ENCODE results near the gene EDN1. TPM values are rescaled to one million over a fixed set of nuclear protein-coding genes. Genes with fewer than 3 reads are reported as not detected.

EDN1 gene
- total RNA-seq, 1 experiment from 2014 or later: 25.6 TPM

- H4K20me1 ChIP-seq (ENCODE audit: low read length): no peaks in the 10 kb centered on the region
- ATAC-seq (peak; percentile 75), DNase-seq (peak; percentile 73)
- no peaks in the 10 kb centered on the region for H3K9me2 ChIP-seq (replicated peaks; ENCODE audit: low read length)
- peak overlapping the region; percentile 17; the same call in 1 of the 2 replicates for H3K4me3 ChIP-seq (ENCODE audit: low read length)
- no peak overlapping the region for H2AFZ ChIP-seq (ENCODE audit: low read length)
- H3K9me3 ChIP-seq (ENCODE audit: low read length): peaks cover 2% of the 10 kb centered on the region; the same call in 1 of the 2 replicates
- ChIA-PET CTCF (no interaction called here), POLR2A (ENCODE audit: unreplicated experiment) (no interaction called here)
- peaks cover 25% of the 10 kb centered on the region for H3K4me1 ChIP-seq (ENCODE audit: insufficient read depth, low read length)
- H3F3A ChIP-seq (ENCODE audit: low read length, unreplicated experiment): no peaks in the 10 kb centered on the region
- TF ChIP-seq, protein P1, sequence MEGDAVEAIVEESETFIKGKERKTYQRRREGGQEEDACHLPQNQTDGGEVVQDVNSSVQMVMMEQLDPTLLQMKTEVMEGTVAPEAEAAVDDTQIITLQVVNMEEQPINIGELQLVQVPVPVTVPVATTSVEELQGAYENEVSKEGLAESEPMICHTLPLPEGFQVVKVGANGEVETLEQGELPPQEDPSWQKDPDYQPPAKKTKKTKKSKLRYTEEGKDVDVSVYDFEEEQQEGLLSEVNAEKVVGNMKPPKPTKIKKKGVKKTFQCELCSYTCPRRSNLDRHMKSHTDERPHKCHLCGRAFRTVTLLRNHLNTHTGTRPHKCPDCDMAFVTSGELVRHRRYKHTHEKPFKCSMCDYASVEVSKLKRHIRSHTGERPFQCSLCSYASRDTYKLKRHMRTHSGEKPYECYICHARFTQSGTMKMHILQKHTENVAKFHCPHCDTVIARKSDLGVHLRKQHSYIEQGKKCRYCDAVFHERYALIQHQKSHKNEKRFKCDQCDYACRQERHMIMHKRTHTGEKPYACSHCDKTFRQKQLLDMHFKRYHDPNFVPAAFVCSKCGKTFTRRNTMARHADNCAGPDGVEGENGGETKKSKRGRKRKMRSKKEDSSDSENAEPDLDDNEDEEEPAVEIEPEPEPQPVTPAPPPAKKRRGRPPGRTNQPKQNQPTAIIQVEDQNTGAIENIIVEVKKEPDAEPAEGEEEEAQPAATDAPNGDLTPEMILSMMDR (conservative IDR thresholded peaks at IDR 0.05; ENCODE audit: low read depth, low read length): no peak
- TF ChIP-seq EZH2phosphoT487 (IDR thresholded peaks at IDR 0.05; ENCODE audit: borderline replicate concordance, low read length): no peak
- no peak for TF ChIP-seq EZH2 (IDR thresholded peaks at IDR 0.05; ENCODE audit: low read length, unreplicated experiment)
- H3K27me3 ChIP-seq (ENCODE audit: low read length): no peaks in the 10 kb centered on the region
- peak overlapping the region; percentile 92 for H3K27ac ChIP-seq (ENCODE audit: low read length)
- no TSS peak for BruUV-seq (replicated peaks)
- peak overlapping the region; percentile 64 for H3K4me2 ChIP-seq (ENCODE audit: low read length)
- H3K9ac ChIP-seq (ENCODE audit: low read length): peak overlapping the region; percentile 66
- H3K36me3 ChIP-seq (ENCODE audit: low read depth, low read length): no peaks in the 10 kb centered on the region
- intact Hi-C loops (cut with micrococcal nuclease): no loop called here
- no peaks in the 10 kb centered on the region for H3K79me2 ChIP-seq (ENCODE audit: low read length)
These were observed 23.6 kb upstream of the EDN1 start for GRCh38 chr6:12266571-12266970.

- no peaks in the 10 kb centered on the region for H3F3A ChIP-seq (ENCODE audit: low read length, unreplicated experiment)
- CTCF ChIA-PET: no interaction called here
- H3K9me3 ChIP-seq (ENCODE audit: low read length): peaks cover 6% of the 10 kb centered on the region; the same call in 1 of the 2 replicates
- no peak overlapping the region for H3K9ac ChIP-seq (ENCODE audit: low read length)
- intact Hi-C loops (cut with micrococcal nuclease): no loop called here
- no peaks in the 10 kb centered on the region for H3K36me3 ChIP-seq (ENCODE audit: low read depth, low read length)
- ATAC-seq: no peak
- POLR2A ChIA-PET (ENCODE audit: unreplicated experiment): no interaction called here
- H3K4me1 ChIP-seq (ENCODE audit: insufficient read depth, low read length): peaks cover 25% of the 10 kb centered on the region
- no peak overlapping the region for H3K4me3 ChIP-seq (ENCODE audit: low read length)
- no TSS peak for BruUV-seq (replicated peaks)
- no peak overlapping the region for H3K27ac ChIP-seq (ENCODE audit: low read length)
- H3K9me2 ChIP-seq (replicated peaks; ENCODE audit: low read length): no peaks in the 10 kb centered on the region
- no peaks in the 10 kb centered on the region for H3K79me2 ChIP-seq (ENCODE audit: low read length)
- no peaks in the 10 kb centered on the region for H4K20me1 ChIP-seq (ENCODE audit: low read length)
- H3K27me3 ChIP-seq (ENCODE audit: low read length): no peaks in the 10 kb centered on the region
- DNase-seq: no peak
- H2AFZ ChIP-seq (ENCODE audit: low read length): no peak overlapping the region
- TF ChIP-seq EZH2 (IDR thresholded peaks at IDR 0.05; ENCODE audit: low read length, unreplicated experiment) (no peak), EZH2phosphoT487 (IDR thresholded peaks at IDR 0.05; ENCODE audit: borderline replicate concordance, low read length) (no peak)
- TF ChIP-seq, protein P1 (conservative IDR thresholded peaks at IDR 0.05; ENCODE audit: low read depth, low read length): no peak
- no peak overlapping the region for H3K4me2 ChIP-seq (ENCODE audit: low read length)
These were observed 21.1 kb upstream of the EDN1 start for GRCh38 chr6:12269110-12269509.

- Histone ChIP-seq H3K27me3 (ENCODE audit: low read length) (no peaks in the 10 kb centered on the region), H3K4me1 (ENCODE audit: insufficient read depth, low read length) (peaks cover 21% of the 10 kb centered on the region), H3K36me3 (ENCODE audit: low read depth, low read length) (no peaks in the 10 kb centered on the region), H3K9me3 (ENCODE audit: low read length) (peaks cover 6% of the 10 kb centered on the region; the same call in 1 of the 2 replicates), H3K27ac (ENCODE audit: low read length) (no peak overlapping the region), H3K4me2 (ENCODE audit: low read length) (no peak overlapping the region), H3K4me3 (ENCODE audit: low read length) (no peak overlapping the region), H2AFZ (ENCODE audit: low read length) (no peak overlapping the region), H3K9ac (ENCODE audit: low read length) (no peak overlapping the region), H3K9me2 (replicated peaks; ENCODE audit: low read length) (no peaks in the 10 kb centered on the region), H3K79me2 (ENCODE audit: low read length) (no peaks in the 10 kb centered on the region), H4K20me1 (ENCODE audit: low read length) (no peaks in the 10 kb centered on the region), H3F3A (ENCODE audit: low read length, unreplicated experiment) (no peaks in the 10 kb centered on the region)
- BruUV-seq (replicated peaks): no TSS peak
- CTCF ChIA-PET: no interaction called here
- POLR2A ChIA-PET (ENCODE audit: unreplicated experiment): no interaction called here
- intact Hi-C loops (cut with micrococcal nuclease): no loop called here
- TF ChIP-seq, protein P1 (conservative IDR thresholded peaks at IDR 0.05; ENCODE audit: low read depth, low read length): no peak
- TF ChIP-seq EZH2 (IDR thresholded peaks at IDR 0.05; ENCODE audit: low read length, unreplicated experiment) (no peak), EZH2phosphoT487 (IDR thresholded peaks at IDR 0.05; ENCODE audit: borderline replicate concordance, low read length) (no peak)
- no peak for DNase-seq
- ATAC-seq: no peak
These were observed 19.5 kb upstream of the EDN1 start for GRCh38 chr6:12270551-12271230.
